GM23248 (cell line): ENCODE measurements around the gene PKD1L1. TPM values are rescaled to one million over a fixed set of nuclear protein-coding genes. Genes with fewer than 3 reads are reported as not detected.
A peak's percentile ranks its signal among the peaks of the same experiment; 100 is the strongest.
"Not testable (repeated sequence)": the region's sequence is repeated elsewhere in the genome, so short reads cannot be mapped to it uniquely, and the experiment has no call there.

Experiments used
- DNase-seq: peaks from one replicate; pipeline ENCODE4 v3.0.0-alpha.2; 2015
- H2AFZ ChIP-seq: fragments of 200-600 bp; sonication (generic); 2 replicates; pipeline ENCODE4 v1.6.1; 2016; ENCODE audit warnings: antibody characterized with exemption
- H3F3A ChIP-seq: fragments of 200-600 bp; sonication (generic); 2 replicates; pipeline ENCODE4 v1.6.1; 2016; ENCODE audit warnings: mild to moderate bottlenecking, antibody characterized with exemption, mixed run types; ENCODE audit not compliant: insufficient read depth
- H3K27ac ChIP-seq: fragments of 200-600 bp; sonication (generic); 2 replicates; pipeline ENCODE4 v1.5.1; 2016; ENCODE audit warnings: mild to moderate bottlenecking
- H3K27me3 ChIP-seq: fragments of 200-600 bp; sonication (generic); replicated peaks from 2 replicates; pipeline ENCODE4 v1.6.1; 2016; ENCODE audit warnings: mild to moderate bottlenecking; ENCODE audit not compliant: insufficient read depth
- H3K36me3 ChIP-seq: fragments of 200-600 bp; sonication (generic); 2 replicates; pipeline ENCODE4 v1.6.1; 2016; ENCODE audit warnings: low read depth, mild to moderate bottlenecking
- H3K4me1 ChIP-seq: fragments of 200-600 bp; sonication (generic); 2 replicates; pipeline ENCODE4 v1.6.1; 2016; ENCODE audit warnings: mild to moderate bottlenecking; ENCODE audit not compliant: insufficient read depth
- H3K4me2 ChIP-seq: fragments of 200-600 bp; sonication (generic); one replicate; pipeline ENCODE4 v1.6.1; 2016; ENCODE audit warnings: mild to moderate bottlenecking; ENCODE audit not compliant: unreplicated experiment
- H3K4me3 ChIP-seq: fragments of 200-600 bp; sonication (generic); 2 replicates; pipeline ENCODE4 v1.5.1; 2016; ENCODE audit warnings: mild to moderate bottlenecking
- H3K79me2 ChIP-seq: fragments of 200-600 bp; sonication (generic); 2 replicates; pipeline ENCODE4 v1.6.1; 2016; ENCODE audit warnings: mild to moderate bottlenecking; ENCODE audit not compliant: insufficient read depth
- H3K9ac ChIP-seq: fragments of 200-600 bp; sonication (generic); 2 replicates; pipeline ENCODE4 v1.6.1; 2016; ENCODE audit warnings: mild to moderate bottlenecking
- H3K9me2 ChIP-seq: fragments of 200-600 bp; sonication (generic); 2 replicates; pipeline ENCODE4 v1.6.1; 2016; ENCODE audit warnings: mixed run types, mild to moderate bottlenecking, moderate library complexity; ENCODE audit not compliant: insufficient read depth
- H3K9me3 ChIP-seq: fragments of 200-600 bp; sonication (generic); one replicate; pipeline ENCODE4 v1.6.1; 2017; ENCODE audit warnings: low read depth
- H4K20me1 ChIP-seq: fragments of 200-600 bp; sonication (generic); 2 replicates; pipeline ENCODE4 v1.6.0; 2016; ENCODE audit not compliant: insufficient read depth
- EZH2 ChIP-seq: fragments of 200-600 bp; sonication (generic); IDR thresholded peaks from 2 replicates; pipeline ENCODE4 v1.6.1; 2018; ENCODE audit warnings: antibody characterized with exemption, mild to moderate bottlenecking; ENCODE audit not compliant: insufficient read depth, poor library complexity, severe bottlenecking
- EZH2phosphoT487 ChIP-seq: fragments of 200-600 bp; sonication (generic); IDR thresholded peaks from 2 replicates; pipeline ENCODE4 v1.6.1; 2018; ENCODE audit warnings: antibody characterized with exemption, moderate library complexity, mild to moderate bottlenecking, low read depth; ENCODE audit not compliant: insufficient read depth
- WGBS, 2 experiments: methylation state at CpG; one replicate each; pipeline ENCODE4 v1.1.6; 2015 to 2017; ENCODE audit warnings: low lambda C conversion rate in 2 of 2, low coverage in 1 of 2; ENCODE audit errors: missing lambda C conversion rate in 2 of 2; 5-methylcytosine and 5-hydroxymethylcytosine counted together
- in situ Hi-C: fragments of 300-500 bp; cut with MboI; formaldehyde crosslinking; loops from 2 replicates; pipeline ENCODE4 v1.15.0; 2020
- polyA plus RNA-seq: library from polyadenylated mRNA; unstranded; fragments of >200 nt; fragmentation: Nextera tagmentation; extraction: Ambion mirVana; gene quantifications from 2 replicates; pipeline ENCODE4 v1.2.1, GENCODE V29; 2016
- total RNA-seq: library from RNA; depleted of rRNA; stranded (reverse); fragments of >200 nt; shearing (Covaris generic); gene quantifications from 2 replicates; pipeline ENCODE4 v1.2.3, GENCODE V29; 2014

Gene PKD1L1
- total and polyA plus RNA-seq, 2 experiments from 2014 or later, result 0.06 to 0.11 TPM

DNA sequence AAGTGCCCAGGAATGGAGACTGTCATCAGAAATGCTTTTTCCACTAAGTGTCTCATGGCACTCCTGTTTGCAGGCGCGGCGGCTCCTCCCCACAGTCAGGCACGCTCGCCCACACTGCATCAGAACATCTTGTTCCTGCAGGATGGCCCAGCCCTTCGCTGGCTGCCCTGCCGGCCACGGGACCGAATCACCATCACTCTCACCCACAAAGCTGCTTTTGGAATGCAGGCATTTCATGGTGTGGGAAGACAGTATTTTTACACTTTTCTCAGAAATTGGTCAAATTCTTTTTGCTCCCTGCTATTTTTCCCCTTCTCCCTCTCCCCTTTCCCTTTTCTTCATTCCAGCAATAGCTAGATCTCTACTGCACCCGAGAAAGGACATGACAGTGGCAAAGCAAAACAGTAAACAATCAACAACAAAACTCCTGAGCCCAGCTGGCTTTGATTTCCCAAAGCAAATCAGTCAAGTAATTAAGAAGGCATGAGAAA is 190.3 kb downstream of the PKD1L1 start:
- H3K9me3 ChIP-seq, result no peaks in the 10 kb centered on the region
- peak overlapping the region; percentile 66 for H3K4me2 ChIP-seq
- peaks cover 24% of the 10 kb centered on the region for H3F3A ChIP-seq
- H2AFZ ChIP-seq, result peak overlapping the region; percentile 80
- no peaks in the 10 kb centered on the region for H4K20me1 ChIP-seq
- no peaks in the 10 kb centered on the region for H3K79me2 ChIP-seq
- peak overlapping the region; percentile 38 for H3K4me3 ChIP-seq
- no peaks in the 10 kb centered on the region for H3K27me3 ChIP-seq
- peak; percentile 95 for DNase-seq
- peak overlapping the region; percentile 76 for H3K9ac ChIP-seq
- no peaks in the 10 kb centered on the region for H3K9me2 ChIP-seq
- H3K27ac ChIP-seq, result peak overlapping the region; percentile 95
- peaks cover 24% of the 10 kb centered on the region for H3K4me1 ChIP-seq
- TF ChIP-seq EZH2phosphoT487, result no peak
- TF ChIP-seq EZH2, result no peak
- WGBS, 2 experiments, result 0 to 3% methylated on average over 10 of the region's 10 CpGs
- in situ Hi-C loops, result no loop called here
- H3K36me3 ChIP-seq, result no peaks in the 10 kb centered on the region

- Histone ChIP-seq H3K9me2 (no peaks in the 10 kb centered on the region), H3F3A (peaks cover 16% of the 10 kb centered on the region), H3K27me3 (no peaks in the 10 kb centered on the region), H4K20me1 (no peaks in the 10 kb centered on the region), H3K9me3 (no peaks in the 10 kb centered on the region), H2AFZ (no peak overlapping the region), H3K79me2 (no peaks in the 10 kb centered on the region), H3K9ac (no peak overlapping the region), H3K4me2 (no peak overlapping the region), H3K27ac (no peak overlapping the region), H3K4me1 (peaks cover 19% of the 10 kb centered on the region), H3K4me3 (no peak overlapping the region), H3K36me3 (no peaks in the 10 kb centered on the region)
- TF ChIP-seq EZH2phosphoT487 (no peak), EZH2 (no peak)
- 95 to 97% methylated on average over 4 of the region's 4 CpGs for WGBS, 2 experiments
- in situ Hi-C loops, result no loop called here
- no peak for DNase-seq
Measured at GRCh38 chr7:47756636-47757035, 191.6 kb downstream of the PKD1L1 start.

- Histone ChIP-seq H3K79me2 (no peaks in the 10 kb centered on the region), H3K4me2 (no peak overlapping the region), H3K4me1 (peaks cover 19% of the 10 kb centered on the region), H3K27me3 (no peaks in the 10 kb centered on the region), H2AFZ (no peak overlapping the region), H3K9me3 (no peaks in the 10 kb centered on the region), H3K9me2 (no peaks in the 10 kb centered on the region), H4K20me1 (no peaks in the 10 kb centered on the region), H3K36me3 (no peaks in the 10 kb centered on the region), H3K27ac (no peak overlapping the region), H3F3A (peaks cover 16% of the 10 kb centered on the region), H3K9ac (no peak overlapping the region), H3K4me3 (no peak overlapping the region)
- in situ Hi-C loops, result no loop called here
- 74 to 86% methylated on average over 3 of the region's 3 CpGs for WGBS, 2 experiments
- TF ChIP-seq EZH2phosphoT487 (no peak), EZH2 (no peak)
- no peak for DNase-seq
Measured at GRCh38 chr7:47755248-47755647, 193.0 kb downstream of the PKD1L1 start.

- H3K27ac ChIP-seq, H3K4me1 ChIP-seq, H3K36me3 ChIP-seq, H4K20me1 ChIP-seq, DNase-seq, H3K27me3 ChIP-seq, H2AFZ ChIP-seq, H3K9me2 ChIP-seq, H3F3A ChIP-seq, H3K4me2 ChIP-seq, H3K79me2 ChIP-seq, H3K9ac ChIP-seq, in situ Hi-C loops, H3K4me3 ChIP-seq, H3K9me3 ChIP-seq: not testable (repeated sequence)
- WGBS, 2 experiments, result 69 to 71% methylated on average over 5 of the region's 5 CpGs
Measured at GRCh38 chr7:47751724-47752123, 196.5 kb downstream of the PKD1L1 start.

- H3K9ac ChIP-seq, result no peak overlapping the region
- H3K79me2 ChIP-seq, result no peaks in the 10 kb centered on the region
- H3K36me3 ChIP-seq, result no peaks in the 10 kb centered on the region
- 60 to 65% methylated on average over 5 of the region's 5 CpGs for WGBS, 2 experiments
- H3K27me3 ChIP-seq, result no peaks in the 10 kb centered on the region
- in situ Hi-C loops, result no loop called here
- H3K9me3 ChIP-seq, result no peaks in the 10 kb centered on the region
- H3K27ac ChIP-seq, result no peak overlapping the region
- no peak overlapping the region for H2AFZ ChIP-seq
- no peak for TF ChIP-seq EZH2
- no peak for TF ChIP-seq EZH2phosphoT487
- no peak overlapping the region for H3K4me2 ChIP-seq
- no peak for DNase-seq
- H3K4me1 ChIP-seq, result no peaks in the 10 kb centered on the region
- H3K4me3 ChIP-seq, result no peak overlapping the region
- H3K9me2 ChIP-seq, result no peaks in the 10 kb centered on the region
- H3F3A ChIP-seq, result no peaks in the 10 kb centered on the region
- H4K20me1 ChIP-seq, result no peaks in the 10 kb centered on the region
Measured at GRCh38 chr7:47751043-47751442, 197.2 kb downstream of the PKD1L1 start.
